Central memory CD8-positive, alpha-beta T cell (primary cell): Measurements from ENCODE around the gene TLR8.
"Not testable (repeated sequence)": the region's sequence is repeated elsewhere in the genome, so short reads cannot be mapped to it uniquely, and the experiment has no call there.

Experiments used
- ATAC-seq: fragments of 150-1000 bp; cut with Tn5 transposase; replicated peaks from 2 replicates; pipeline ENCODE4 v1.10.0; 2022; ENCODE audit warnings: mild to moderate bottlenecking, moderate FRiP score, moderate number of reproducible peaks; ENCODE audit not compliant: poor library complexity, severe bottlenecking; ENCODE audit errors: extremely low read depth
- DNase-seq, 2 donors: peaks; one replicate each; pipeline ENCODE4 v3.0.0; 2021; ENCODE audit warnings: low spot score in 2 of 2
- H3K27ac Mint-ChIP-seq: one replicate; pipeline ENCODE4 v1.8.0; 2022; ENCODE audit warnings: low read depth, mild to moderate bottlenecking, moderate library complexity, mixed read lengths
- H3K27me3 Mint-ChIP-seq: one replicate; pipeline ENCODE4 v1.8.0; 2022; ENCODE audit warnings: mixed read lengths
- H3K36me3 Mint-ChIP-seq: one replicate; pipeline ENCODE4 v1.8.0; 2022; ENCODE audit warnings: mild to moderate bottlenecking, moderate library complexity, mixed read lengths; ENCODE audit not compliant: insufficient read depth
- H3K4me1 Mint-ChIP-seq: one replicate; pipeline ENCODE4 v1.8.0; 2022; ENCODE audit warnings: mixed read lengths
- H3K4me3 Mint-ChIP-seq: one replicate; pipeline ENCODE4 v1.8.0; 2022; ENCODE audit warnings: mild to moderate bottlenecking, moderate library complexity, mixed read lengths
- H3K9me3 Mint-ChIP-seq: one replicate; pipeline ENCODE4 v1.8.0; 2022; ENCODE audit warnings: mixed read lengths

TLR8 gene

DNA sequence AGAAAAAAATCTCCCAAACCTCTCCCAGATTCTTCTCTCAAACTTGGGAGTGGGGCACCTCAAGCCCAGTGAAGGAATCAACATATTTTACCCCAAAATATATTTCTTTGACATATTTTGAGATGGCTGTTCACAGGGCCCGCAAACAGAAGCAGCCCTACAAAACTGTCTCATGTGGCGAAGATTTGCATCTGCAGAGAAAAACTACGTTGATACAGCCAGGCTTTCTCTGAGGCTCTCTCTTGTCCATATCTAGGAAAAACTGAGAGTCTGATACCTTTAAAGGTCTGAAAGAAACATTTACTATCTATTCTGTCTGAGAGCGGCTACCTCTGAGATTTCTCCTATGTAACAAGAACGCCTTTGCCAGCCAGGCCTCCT is 45.2 kb downstream of the TLR8 start:
- Mint-ChIP-seq H3K27me3 (no peaks in the 10 kb centered on the region), H3K4me3 (peak overlapping the region; percentile 76), H3K36me3 (peaks cover 23% of the 10 kb centered on the region), H3K27ac (peak overlapping the region; percentile 98), H3K9me3 (no peaks in the 10 kb centered on the region), H3K4me1 (peaks cover 57% of the 10 kb centered on the region)
- DNase-seq: no peak
- ATAC-seq: no peak

DNA sequence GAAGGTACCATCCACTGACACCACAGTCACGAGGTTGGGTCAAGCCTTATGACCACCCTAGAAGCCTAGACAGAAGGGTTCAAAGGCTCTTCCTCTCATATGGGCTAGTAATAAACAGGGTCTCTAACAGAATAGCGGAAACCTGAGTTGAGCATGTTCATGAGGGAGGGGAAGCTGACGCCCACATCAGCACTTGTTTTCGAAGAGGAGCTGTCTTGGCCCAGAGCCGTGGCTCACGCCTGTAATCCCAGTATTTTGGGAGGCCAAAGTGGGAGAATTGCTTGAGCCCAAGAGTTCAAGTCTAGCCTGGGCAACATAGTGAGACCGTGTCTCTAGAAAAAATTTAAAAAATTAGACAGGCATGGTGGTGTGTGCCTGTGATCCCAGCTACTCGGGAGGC is 47.0 kb downstream of the TLR8 start:
- Mint-ChIP-seq H3K27me3 (no peaks in the 10 kb centered on the region), H3K9me3 (no peaks in the 10 kb centered on the region), H3K4me1 (peaks cover 63% of the 10 kb centered on the region), H3K4me3 (peak overlapping the region; percentile 69), H3K36me3 (peaks cover 25% of the 10 kb centered on the region), H3K27ac (peak overlapping the region; percentile 98)
- ATAC-seq (no peak), DNase-seq (no peak)

DNA sequence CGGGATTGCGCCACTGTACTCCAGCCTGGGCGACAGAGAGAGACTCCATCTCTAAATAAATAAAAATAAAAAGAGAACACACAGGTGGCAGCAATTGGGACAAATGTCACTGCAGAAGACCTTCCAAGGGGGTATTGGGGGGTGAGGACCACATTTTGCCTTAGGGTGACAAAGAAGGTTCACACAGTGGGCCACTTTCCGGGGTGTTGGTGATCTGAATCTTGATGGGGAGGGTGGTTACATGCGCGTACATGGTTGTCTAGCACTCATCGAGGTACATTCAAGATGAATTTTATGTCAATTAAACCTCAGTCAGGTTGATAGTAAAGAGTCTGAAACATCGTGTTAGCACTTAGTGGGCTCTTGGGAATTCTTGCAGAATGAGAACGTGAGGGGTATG is 48.0 kb downstream of the TLR8 start:
- peaks cover 21% of the 10 kb centered on the region for H3K36me3 Mint-ChIP-seq
- DNase-seq (peak in 1 of 2 donors; percentile 36), ATAC-seq (peak; percentile 8)
- no peaks in the 10 kb centered on the region for H3K27me3 Mint-ChIP-seq
- H3K4me3 Mint-ChIP-seq: peak overlapping the region; percentile 69
- H3K4me1 Mint-ChIP-seq: peaks cover 62% of the 10 kb centered on the region
- no peaks in the 10 kb centered on the region for H3K9me3 Mint-ChIP-seq
- H3K27ac Mint-ChIP-seq: peak overlapping the region; percentile 98

DNA sequence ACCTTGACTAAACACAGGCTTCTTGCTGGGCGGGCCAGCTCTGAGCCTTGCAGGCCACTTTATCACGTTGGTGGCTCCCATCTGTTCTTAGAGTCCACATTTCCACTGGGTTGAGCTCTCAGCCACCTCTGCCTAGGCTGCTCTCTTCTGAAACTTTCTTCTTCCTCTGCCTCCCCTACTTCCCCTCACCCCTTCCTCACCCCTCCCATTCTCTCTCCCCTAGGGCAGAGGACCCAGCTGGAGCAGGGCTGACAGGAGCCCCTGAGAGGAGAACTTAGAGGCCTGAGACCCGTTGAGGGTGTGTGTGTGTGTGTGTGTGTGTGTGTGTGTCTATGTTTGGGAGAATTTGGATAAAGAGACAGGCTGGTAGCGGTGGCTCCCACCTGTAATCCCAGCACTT is 48.6 kb downstream of the TLR8 start:
- no peaks in the 10 kb centered on the region for H3K27me3 Mint-ChIP-seq
- H3K9me3 Mint-ChIP-seq: no peaks in the 10 kb centered on the region
- no peak for ATAC-seq
- H3K27ac Mint-ChIP-seq: peak overlapping the region; percentile 98
- H3K4me3 Mint-ChIP-seq: peak overlapping the region; percentile 69
- H3K4me1 Mint-ChIP-seq: peaks cover 63% of the 10 kb centered on the region
- peaks cover 18% of the 10 kb centered on the region for H3K36me3 Mint-ChIP-seq
- DNase-seq: no peak

DNA sequence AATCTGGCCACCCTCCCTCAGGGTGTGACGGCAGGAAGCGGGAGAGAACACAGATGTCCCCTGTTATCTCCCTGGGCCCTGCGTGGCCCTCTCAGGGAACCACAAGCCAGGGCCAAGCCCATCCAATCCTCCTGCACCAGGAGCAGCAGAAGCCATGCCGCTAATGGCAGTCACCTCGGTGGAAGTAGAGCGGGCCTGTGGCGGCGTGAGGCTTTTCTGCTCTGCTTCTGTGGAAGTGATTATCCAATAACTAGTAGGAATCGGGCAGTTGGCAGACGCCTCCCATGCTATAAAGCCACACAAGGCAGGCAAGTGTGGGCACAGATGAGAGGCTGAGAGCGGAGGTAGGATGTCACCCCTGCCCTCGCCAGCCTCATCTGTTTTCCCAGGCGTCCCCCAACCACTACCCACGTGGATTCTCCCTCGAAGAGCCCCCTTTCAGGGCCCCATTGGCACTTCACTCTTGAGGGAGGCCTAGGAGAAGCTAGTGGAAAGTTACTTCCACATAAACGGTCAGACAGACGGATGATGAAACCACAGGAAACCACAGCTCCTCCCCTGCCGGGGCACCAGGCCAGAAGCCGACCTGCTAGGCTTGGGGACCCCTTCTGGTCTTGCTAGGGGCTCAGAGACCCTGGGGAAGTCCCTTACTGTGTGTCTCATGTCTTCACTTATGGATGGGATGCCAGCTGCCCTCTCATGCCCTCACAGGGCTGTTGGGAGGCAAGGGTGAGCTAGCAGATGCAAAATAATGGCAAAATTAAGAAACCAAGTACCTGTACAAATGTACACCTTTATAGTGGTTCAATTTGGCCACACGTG is 49.7 kb downstream of the TLR8 start:
- H3K4me1 Mint-ChIP-seq: peaks cover 57% of the 10 kb centered on the region
- peaks cover 13% of the 10 kb centered on the region for H3K36me3 Mint-ChIP-seq
- H3K4me3 Mint-ChIP-seq: peak overlapping the region; percentile 75
- no peaks in the 10 kb centered on the region for H3K9me3 Mint-ChIP-seq
- DNase-seq: peak in 1 of 2 donors; percentile 35
- H3K27ac Mint-ChIP-seq: peak overlapping the region; percentile 98
- no peaks in the 10 kb centered on the region for H3K27me3 Mint-ChIP-seq
- peak; percentile 20 for ATAC-seq

DNA sequence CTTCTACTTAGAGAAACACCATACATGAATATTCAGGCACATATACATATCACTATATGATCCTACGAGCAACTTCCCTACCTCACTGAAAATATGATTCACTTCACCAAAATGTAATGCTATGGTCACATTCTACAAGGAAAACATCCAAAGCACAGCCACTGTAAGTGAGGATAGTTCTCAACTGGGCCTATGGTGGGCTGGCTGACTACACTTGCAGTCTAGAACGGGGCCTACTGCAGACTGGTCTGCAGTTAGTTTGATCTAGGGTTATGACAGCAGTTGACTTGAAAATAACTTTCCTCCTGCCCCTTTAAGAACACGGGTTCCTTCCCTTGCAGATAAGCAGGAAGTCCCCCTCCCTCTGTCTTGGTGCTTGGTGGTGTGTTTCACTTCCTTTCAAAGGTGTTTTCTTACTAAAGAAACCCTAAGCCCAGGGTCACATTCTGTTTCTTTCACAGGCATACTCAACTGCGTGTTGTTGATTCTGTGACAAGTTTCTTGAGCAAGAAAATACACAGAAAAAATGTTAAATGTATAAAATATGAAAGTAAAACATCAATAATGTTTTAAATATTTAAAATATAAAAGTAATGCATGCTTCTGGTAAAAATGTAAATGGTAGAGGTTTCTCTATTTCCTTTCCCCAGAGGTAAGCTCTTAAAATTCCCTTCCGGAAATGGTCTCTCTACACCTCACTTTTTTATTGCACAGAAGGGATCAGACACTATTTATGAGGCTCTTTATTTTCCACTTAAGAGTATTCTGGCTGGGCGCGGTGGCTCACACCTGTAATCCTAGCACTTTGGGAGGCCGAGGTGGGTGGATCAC is 50.5 kb downstream of the TLR8 start:
- DNase-seq: peak in 1 of 2 donors; percentile 55
- peak overlapping the region; percentile 75 for H3K4me3 Mint-ChIP-seq
- peaks cover 63% of the 10 kb centered on the region for H3K4me1 Mint-ChIP-seq
- H3K27ac Mint-ChIP-seq: peak overlapping the region; percentile 98
- H3K36me3 Mint-ChIP-seq: peaks cover 13% of the 10 kb centered on the region
- peak; percentile 83 for ATAC-seq
- H3K9me3 Mint-ChIP-seq: no peaks in the 10 kb centered on the region
- no peaks in the 10 kb centered on the region for H3K27me3 Mint-ChIP-seq

DNA sequence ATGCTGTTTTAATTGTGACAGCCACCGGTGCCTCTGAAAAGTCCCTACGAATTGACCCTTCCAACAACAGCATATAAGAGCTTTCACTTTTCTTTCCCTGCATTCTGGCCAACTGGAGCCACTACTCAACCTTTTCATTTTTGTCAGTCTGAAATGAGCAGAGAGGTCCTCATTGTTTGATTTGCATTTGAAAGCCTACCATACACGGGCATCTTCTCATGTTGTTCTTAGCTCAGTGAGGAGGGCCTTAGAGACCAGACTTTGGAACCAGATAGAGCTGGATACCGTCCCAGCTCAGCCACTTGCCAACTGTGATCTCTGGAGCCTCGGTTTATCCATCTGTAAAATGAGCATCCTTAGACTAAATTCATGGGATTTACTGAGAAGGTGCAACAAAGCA is 51.6 kb downstream of the TLR8 start:
- DNase-seq: no peak
- Mint-ChIP-seq H3K4me3 (peak overlapping the region; percentile 75), H3K27ac (peak overlapping the region; percentile 98), H3K4me1 (peaks cover 61% of the 10 kb centered on the region), H3K36me3 (peaks cover 11% of the 10 kb centered on the region), H3K9me3 (no peaks in the 10 kb centered on the region), H3K27me3 (no peaks in the 10 kb centered on the region)
- ATAC-seq: no peak

DNA sequence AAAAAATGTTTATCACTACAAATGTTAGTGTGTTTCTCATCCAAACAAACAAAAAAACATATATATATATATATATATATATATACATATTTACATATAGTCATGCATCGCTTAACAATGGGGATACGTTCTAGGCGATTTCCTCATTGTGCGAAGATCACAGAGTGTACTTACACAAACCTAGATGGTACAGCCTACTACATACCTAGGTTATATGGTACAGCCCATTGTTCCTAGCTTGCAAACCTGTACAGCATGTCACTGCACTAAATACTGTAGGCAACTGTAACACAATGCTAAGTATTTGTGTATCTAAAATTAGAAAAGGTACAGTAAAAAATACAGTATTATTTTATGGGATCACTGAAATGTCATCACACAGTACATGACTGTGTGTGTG is 52.0 kb downstream of the TLR8 start:
- no peaks in the 10 kb centered on the region for H3K9me3 Mint-ChIP-seq
- H3K4me1 Mint-ChIP-seq: peaks cover 61% of the 10 kb centered on the region
- no peak for DNase-seq
- no peak for ATAC-seq
- no peak overlapping the region for H3K4me3 Mint-ChIP-seq
- H3K36me3 Mint-ChIP-seq: peaks cover 11% of the 10 kb centered on the region
- H3K27me3 Mint-ChIP-seq: no peaks in the 10 kb centered on the region
- peak overlapping the region; percentile 98 for H3K27ac Mint-ChIP-seq

DNA sequence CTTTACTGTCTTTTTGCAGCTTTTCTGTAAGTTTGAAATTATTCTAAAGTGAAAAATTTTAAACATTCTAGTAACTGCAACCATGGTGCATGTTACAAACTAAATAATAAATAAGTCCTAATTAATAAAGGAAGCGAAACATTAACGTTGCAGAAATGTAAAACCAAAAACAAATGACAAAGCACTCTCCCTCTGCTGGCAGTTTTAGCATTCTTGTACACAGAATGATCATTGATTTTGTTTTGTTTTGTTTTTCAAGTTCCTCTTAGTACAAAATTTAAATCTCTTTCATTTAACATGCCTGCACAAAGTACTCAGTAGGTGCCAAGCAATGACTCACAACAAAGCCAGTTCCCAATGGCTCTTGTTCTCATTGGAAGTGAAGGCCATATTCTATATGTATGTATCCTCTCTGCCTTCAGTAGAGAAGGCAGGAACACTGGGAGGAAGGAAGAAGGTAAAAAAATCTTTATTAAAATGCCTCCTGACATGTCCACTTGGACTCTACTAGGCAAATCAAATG is 54.8 kb downstream of the TLR8 start:
- peaks cover 44% of the 10 kb centered on the region for H3K4me1 Mint-ChIP-seq
- no peak overlapping the region for H3K4me3 Mint-ChIP-seq
- peaks cover 5% of the 10 kb centered on the region for H3K36me3 Mint-ChIP-seq
- DNase-seq (no peak), ATAC-seq (no peak)
- no peaks in the 10 kb centered on the region for H3K27me3 Mint-ChIP-seq
- no peaks in the 10 kb centered on the region for H3K9me3 Mint-ChIP-seq
- peak overlapping the region; percentile 74 for H3K27ac Mint-ChIP-seq

DNA sequence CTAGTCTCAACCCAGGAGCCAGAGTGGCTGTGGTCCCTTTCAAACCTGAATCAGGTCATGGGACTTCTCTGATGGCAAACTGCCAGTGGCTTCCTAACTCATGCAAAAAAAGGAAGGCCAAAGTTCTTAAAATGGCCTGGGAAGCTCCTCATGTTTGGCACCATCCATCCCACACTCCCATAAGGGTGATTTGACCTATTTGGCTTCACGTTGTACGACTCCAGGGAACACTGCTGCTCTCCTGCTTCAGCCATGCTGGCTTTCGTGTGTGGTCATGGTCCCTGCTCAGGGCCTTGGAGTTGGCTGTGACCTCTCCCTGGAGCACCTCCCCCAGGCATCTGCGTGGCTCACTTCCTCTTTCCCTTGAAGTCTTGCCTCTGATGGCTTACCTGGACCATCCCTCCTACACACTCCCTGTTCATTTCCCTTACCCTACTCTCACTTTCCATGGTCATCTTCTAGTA is 55.7 kb downstream of the TLR8 start:
- ATAC-seq (no peak), DNase-seq (no peak)
- Mint-ChIP-seq H3K9me3 (no peaks in the 10 kb centered on the region), H3K27ac (peak overlapping the region; percentile 75), H3K27me3 (no peaks in the 10 kb centered on the region), H3K4me1 (peaks cover 44% of the 10 kb centered on the region), H3K4me3 (no peak overlapping the region), H3K36me3 (peaks cover 4% of the 10 kb centered on the region)

DNA sequence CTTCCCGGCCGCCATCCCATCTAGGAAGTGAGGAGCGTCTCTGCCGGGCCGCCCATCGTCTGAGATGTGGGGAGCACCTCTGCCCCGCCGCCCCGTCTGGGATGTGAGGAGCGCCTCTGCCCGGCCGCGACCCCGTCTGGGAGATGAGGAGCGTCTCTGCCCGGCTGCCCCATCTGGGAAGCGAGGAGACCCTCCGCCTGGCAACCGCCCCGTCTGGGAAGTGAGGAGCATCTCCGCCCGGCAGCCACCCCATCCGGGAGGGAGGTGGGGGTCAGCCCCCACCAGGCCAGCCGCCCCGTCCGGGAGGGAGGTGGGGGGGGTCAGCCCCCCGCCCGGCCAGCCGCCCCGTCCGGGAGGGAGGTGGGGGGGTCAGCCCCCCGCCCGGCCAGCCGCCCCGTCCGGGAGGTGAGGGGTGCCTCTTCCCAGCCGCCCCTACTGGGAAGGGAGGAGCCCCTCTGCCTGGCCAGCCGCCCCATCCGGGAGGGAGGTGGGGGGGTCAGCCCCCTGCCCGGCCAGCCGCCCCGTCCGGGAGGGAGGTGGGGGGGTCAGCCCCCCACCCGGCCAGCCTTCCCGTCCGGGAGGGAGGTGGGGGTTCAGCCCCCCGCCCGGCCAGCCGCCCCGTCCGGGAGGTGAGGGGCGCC is 56.9 kb downstream of the TLR8 start:
- not testable (repeated sequence) for DNase-seq, H3K27me3 Mint-ChIP-seq, H3K36me3 Mint-ChIP-seq, H3K27ac Mint-ChIP-seq, H3K4me3 Mint-ChIP-seq, H3K9me3 Mint-ChIP-seq, ATAC-seq
- peaks cover 40% of the 10 kb centered on the region for H3K4me1 Mint-ChIP-seq

DNA sequence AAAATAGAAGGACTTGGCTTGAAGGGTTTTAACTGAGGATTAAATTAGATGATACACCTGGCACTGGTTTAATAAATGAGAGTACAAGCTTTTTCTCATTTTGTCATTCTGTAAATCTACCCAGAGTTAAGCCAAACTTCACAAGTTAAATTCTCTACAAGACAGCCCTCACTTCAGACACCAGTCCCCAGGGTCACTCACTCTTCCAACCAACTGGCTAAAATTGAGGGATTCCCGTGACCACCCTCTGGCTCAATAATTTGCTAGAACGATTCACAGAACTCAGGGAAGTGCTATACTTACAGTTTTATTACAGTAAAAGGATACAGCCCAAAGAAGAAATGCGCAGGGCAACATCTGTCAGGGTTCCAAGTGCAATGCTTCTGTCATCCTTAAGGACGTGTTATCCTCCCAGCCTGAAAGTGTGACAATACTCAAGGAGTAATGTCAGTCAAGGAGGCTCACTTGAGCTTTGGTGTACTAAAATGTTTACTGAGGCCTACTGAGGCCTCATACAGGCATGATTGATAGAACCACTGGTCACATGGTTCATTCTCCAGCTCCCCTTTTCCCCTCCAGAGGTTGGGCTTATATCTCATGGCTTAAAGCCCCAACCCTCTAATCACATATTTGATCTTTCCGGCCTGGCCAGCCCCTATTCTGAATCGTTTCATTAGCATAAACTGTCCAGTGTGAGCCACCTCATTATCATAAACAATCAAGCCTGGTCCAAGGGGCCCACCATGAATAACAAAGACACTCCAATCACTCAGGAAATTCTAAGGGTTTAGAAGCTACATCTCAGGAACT is 58.9 kb downstream of the TLR8 start:
- Mint-ChIP-seq H3K9me3 (no peaks in the 10 kb centered on the region), H3K27ac (no peak overlapping the region), H3K4me1 (peaks cover 36% of the 10 kb centered on the region), H3K36me3 (peaks cover 2% of the 10 kb centered on the region), H3K4me3 (no peak overlapping the region), H3K27me3 (no peaks in the 10 kb centered on the region)
- ATAC-seq (no peak), DNase-seq (no peak)
